ENCODE data around the gene MYADM.

The MYADM gene

GRCh38 chr19:53915000-53915399, 47.3 kb downstream of the MYADM start:
- no peak for DNase-seq (ENCODE audit: low read depth)

- no peak for DNase-seq (ENCODE audit: low read depth)
Observed at GRCh38 chr19:53916004-53916403, 48.3 kb downstream of the MYADM start.

DNA sequence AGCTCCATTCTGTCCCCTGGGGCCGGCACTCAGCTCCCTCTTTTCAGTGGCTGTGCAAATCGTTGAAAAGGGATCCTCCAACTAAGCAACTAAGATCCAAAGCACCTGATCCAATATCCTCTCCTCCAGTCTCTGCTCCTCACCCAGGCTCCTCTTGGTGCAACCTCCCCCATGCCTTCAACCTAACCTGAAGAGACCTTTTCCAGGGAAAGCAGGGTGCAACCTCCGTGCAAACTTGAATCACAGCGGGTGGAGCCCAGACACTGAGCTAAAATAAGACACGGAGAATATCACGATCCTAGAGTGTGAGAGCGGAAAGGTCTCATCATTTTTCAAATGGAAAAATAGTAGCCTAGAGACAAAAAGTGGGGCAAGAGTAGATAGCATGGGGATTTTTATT, 49.7 kb downstream of the MYADM start:
- no peak for DNase-seq (ENCODE audit: low read depth)
